Skeletal muscle cell (primary cell): ENCODE measurements around the gene ZBTB16.
A peak's percentile ranks its signal among the peaks of the same experiment; 100 is the strongest.

Source experiments
- DNase-seq: peaks from one replicate; pipeline ENCODE4 v3.0.0-alpha.2; 2010; ENCODE audit warnings: low read depth
- H3K4me3 ChIP-seq: 2 replicates; pipeline ENCODE4 v1.5.1; 2011; ENCODE audit warnings: low read depth, mild to moderate bottlenecking, control low read depth, low read length, moderate library complexity

Gene ZBTB16

DNA sequence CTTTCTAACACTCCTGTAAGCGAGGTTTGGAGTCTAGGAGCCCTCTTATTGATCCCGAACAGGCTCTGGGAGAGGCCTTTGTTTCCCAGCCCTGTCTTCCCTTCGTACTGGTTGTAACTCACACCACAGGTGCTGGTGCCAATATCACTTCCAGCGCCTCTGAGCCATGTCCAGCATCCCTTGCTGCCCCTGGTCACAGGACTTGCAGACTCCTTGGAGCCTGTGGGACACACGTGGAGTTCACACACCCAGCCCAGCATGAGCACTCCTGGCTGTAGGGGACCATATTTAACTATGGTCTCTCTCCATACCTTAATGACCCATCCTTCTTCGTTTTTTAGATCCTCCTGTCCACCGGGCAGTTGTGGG is 2.2 kb downstream of the ZBTB16 start:
- no peak for DNase-seq
- peak overlapping the region; percentile 89 for H3K4me3 ChIP-seq

DNA sequence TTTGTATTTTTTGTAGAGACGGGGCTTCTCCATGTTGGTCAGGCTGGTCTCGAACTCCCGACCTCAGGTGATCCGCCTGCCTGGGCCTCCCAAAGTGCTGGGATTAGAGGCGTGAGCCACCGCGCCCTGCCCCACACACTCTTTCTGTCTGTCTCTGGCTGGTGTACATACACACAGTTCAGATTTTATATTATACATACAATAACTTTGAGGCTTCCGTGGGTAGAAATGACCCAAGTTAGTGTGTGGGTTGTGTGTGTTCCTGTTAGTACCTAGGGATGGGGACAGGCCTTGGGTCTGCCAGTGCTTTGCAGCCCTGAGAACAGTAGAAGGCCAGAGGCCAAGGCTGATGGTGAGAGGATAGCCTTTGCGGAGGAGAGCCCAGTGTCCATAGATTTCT is 2.8 kb downstream of the ZBTB16 start:
- no peak for DNase-seq
- peak overlapping the region; percentile 89 for H3K4me3 ChIP-seq

GRCh38 chr11:114063149-114063828 is 3.8 kb downstream of the ZBTB16 start:
- no peak overlapping the region for H3K4me3 ChIP-seq
- DNase-seq, result no peak

DNA sequence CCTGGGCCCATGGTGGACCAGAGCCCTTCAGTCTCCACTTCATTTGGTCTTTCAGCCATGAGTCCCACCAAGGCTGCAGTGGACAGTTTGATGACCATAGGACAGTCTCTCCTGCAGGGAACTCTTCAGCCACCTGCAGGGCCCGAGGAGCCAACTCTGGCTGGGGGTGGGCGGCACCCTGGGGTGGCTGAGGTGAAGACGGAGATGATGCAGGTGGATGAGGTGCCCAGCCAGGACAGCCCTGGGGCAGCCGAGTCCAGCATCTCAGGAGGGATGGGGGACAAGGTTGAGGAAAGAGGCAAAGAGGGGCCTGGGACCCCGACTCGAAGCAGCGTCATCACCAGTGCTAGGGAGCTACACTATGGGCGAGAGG is 4.3 kb downstream of the ZBTB16 start:
- no peak for DNase-seq
- H3K4me3 ChIP-seq, result no peak overlapping the region

DNA sequence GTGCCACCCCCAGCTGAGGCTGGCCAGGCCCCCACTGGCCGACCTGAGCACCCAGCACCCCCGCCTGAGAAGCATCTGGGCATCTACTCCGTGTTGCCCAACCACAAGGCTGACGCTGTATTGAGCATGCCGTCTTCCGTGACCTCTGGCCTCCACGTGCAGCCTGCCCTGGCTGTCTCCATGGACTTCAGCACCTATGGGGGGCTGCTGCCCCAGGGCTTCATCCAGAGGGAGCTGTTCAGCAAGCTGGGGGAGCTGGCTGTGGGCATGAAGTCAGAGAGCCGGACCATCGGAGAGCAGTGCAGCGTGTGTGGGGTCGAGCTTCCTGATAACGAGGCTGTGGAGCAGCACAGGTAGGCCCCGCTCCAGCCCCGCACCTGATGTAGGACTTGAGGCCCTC is 4.7 kb downstream of the ZBTB16 start:
- peak overlapping the region; percentile 28 for H3K4me3 ChIP-seq

DNA sequence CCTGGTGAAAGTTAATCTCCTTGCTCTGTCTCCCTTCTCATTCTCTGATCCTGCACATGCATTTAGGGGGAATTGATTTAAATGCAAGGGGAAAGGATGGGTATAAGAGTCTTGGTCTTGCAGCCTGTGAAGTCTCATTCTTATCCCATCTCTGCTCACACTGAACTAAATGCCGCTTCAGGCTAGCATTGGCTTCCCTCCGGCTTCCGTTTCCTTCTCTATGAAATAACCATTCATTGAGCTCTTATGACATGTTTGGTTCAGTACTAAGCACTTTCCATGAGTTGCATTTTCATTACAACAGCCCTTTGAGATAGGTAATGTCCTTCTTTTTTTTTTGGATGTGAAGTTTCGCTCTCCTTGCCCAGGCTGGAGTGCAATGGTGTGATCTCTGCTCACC is 5.6 kb downstream of the ZBTB16 start:
- peak overlapping the region; percentile 28 for H3K4me3 ChIP-seq
- DNase-seq, result no peak

More for the DNA sequence above, 4.7 kb downstream of the ZBTB16 start:
- DNase-seq, result no peak

GRCh38 chr11:114066046-114066648 is 6.6 kb downstream of the ZBTB16 start:
- H3K4me3 ChIP-seq, result peak overlapping the region; percentile 15
- no peak for DNase-seq

- DNase-seq, result no peak
- no peak overlapping the region for H3K4me3 ChIP-seq
Observed at GRCh38 chr11:114068327-114068726, 8.8 kb downstream of the ZBTB16 start.

DNA sequence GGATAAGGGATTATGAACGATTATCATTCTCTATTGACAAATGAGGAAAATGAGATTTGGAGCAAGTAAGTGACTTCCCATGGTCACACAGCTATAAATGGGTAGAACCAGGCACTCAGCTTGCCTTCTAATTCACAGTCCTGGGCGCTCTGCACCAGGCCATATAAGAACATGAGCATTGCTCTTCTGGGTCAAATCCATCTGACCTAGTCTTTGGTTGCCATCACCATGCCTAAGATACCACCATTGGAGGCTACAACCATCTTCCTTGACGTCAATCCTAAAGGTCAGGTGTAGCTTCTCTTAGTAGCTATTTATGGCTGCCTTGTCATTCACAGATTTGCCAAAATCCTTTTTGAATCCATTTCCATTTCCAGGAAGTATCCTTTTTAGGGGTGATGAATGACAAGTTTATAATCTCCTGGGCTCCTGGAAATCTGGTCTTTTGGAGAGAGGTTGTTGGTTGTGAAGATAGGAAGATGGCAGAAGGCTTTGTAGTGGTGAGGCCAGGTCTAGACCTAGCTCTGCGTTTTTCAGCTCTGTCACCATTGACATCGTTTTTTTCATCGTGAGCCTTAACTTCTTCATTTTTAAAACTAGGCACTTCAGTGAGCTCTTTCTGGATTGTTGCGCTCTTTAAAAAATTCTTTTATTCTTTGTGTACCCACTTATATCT is 11.1 kb downstream of the ZBTB16 start:
- H3K4me3 ChIP-seq, result no peak overlapping the region
- no peak for DNase-seq

GRCh38 chr11:114073007-114073827 is 13.7 kb downstream of the ZBTB16 start:
- no peak overlapping the region for H3K4me3 ChIP-seq
- no peak for DNase-seq

- H3K4me3 ChIP-seq, result no peak overlapping the region
- no peak for DNase-seq
Observed at GRCh38 chr11:114073828-114074381, 14.4 kb downstream of the ZBTB16 start.

- no peak overlapping the region for H3K4me3 ChIP-seq
- no peak for DNase-seq
Observed at GRCh38 chr11:114074546-114075343, 15.2 kb downstream of the ZBTB16 start.

- H3K4me3 ChIP-seq, result no peak overlapping the region
- DNase-seq, result no peak
Observed at GRCh38 chr11:114075344-114075610, 15.8 kb downstream of the ZBTB16 start.

- no peak overlapping the region for H3K4me3 ChIP-seq
- peak; percentile 67 for DNase-seq
Observed at GRCh38 chr11:114075891-114076441, 16.5 kb downstream of the ZBTB16 start.

DNA sequence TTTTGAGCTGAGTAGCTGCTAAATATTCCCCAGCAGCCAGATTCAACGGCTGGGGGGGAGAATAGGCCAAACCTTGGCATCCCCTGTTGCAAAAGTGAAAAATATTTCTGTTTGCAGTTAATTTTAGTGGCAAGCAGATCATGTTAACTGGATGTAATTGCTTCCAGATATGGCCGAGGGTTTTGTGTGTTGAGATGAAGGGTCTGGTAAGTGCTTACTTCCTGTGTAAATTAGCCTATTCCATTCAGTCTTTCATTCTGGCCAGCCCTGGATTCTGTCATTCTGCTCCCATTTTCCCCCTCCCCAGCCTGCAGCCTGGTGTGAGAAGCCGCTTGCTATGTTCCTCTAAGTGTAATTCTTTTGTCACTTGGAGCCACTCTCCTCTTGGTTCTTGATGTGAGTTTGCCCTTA is 17.4 kb downstream of the ZBTB16 start:
- H3K4me3 ChIP-seq, result no peak overlapping the region
- no peak for DNase-seq

DNA sequence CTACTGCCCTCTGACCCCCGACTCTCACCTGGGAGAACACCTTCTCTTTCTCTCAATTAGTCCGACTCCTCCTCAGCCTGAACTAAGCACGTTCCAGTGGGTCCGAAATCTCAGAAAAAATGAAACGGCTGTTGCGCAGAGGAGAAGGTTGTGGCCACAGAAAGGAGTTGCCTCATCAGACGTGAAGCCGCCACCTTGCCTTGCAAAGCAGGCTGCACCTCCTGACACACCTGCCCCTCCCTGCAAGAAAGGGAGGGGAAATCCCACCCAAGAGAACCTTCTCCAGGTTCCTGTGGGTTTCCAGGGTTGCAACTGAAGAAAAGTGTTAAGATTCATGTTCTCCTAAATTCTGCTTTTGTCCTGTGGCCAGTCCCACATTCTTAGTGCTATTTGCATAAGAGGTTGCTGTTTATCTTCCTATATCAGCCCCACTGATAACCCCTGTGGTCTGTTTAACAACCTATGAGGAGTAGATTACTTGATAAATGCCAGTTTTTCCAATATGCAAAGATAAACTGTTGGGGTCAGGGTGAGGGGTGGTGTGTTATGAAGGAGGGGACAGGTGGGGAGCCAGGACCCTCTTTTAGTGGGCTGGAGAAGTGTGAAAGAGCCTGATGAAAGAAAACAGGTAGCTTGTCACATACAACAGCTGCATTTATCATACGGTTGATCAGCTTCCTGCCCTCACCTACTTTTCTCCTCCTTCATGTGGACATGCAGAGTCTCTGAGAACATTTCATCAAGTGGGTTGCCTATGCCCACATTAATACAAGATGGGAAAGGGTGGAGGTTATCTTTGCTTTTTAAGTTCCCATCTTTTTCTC is 18.2 kb downstream of the ZBTB16 start:
- no peak for DNase-seq
- H3K4me3 ChIP-seq, result no peak overlapping the region

DNA sequence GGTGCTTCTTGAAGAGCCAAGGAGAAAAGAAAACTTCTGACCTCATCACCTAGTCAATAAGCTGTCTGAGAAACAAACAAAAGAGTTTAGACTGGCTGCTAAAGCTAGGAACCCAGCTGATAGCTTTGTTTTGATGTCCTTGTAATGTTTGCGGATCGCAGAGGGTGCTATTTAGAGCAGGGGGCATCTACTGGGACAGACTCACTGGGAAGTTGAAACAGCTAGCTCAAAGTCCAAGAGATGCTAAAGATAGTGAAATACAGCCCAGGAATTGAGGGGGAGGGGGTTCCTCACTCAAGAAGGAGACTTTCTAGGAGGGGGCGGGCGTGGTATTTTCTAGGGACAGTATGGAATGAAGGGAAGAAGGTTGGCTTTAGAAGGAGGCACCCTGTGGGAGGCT is 18.9 kb downstream of the ZBTB16 start:
- DNase-seq, result no peak
- H3K4me3 ChIP-seq, result no peak overlapping the region

- H3K4me3 ChIP-seq, result no peak overlapping the region
- DNase-seq, result no peak
Observed at GRCh38 chr11:114079511-114080065, 20.1 kb downstream of the ZBTB16 start.
